ENCODE data around the gene TOR1AIP2. TPM values are rescaled to one million over a fixed set of nuclear protein-coding genes. Genes with fewer than 3 reads are reported as not detected.

Gene TOR1AIP2
- 10 to 100 TPM; 48.0 to 49.0 TPM for total RNA-seq

- CTCF ChIA-PET: interaction anchor here (0.8 to 1.7 kb wide), 3 partner anchors 10 to 76 kb away, joined by 3 to 5 read pairs (median 3); partner anchors contain the start of gene CEP350
- no peaks in the 10 kb centered on the region for H3K27me3 Mint-ChIP-seq (ENCODE audit: low read depth)
- H3K27ac Mint-ChIP-seq: peak within 1 kb of the TSS; percentile 92
- peak within 1 kb of the TSS; percentile 86 for H3K4me3 Mint-ChIP-seq
- POLR2A ChIA-PET: interaction anchor here (0.6 to 1.3 kb wide), 2 partner anchors 276 to 1255 kb away, joined by 3 to 6 read pairs; no protein-coding TSS in a partner anchor
- no peaks in the 10 kb centered on the region for H3K9me3 Mint-ChIP-seq (ENCODE audit: insufficient read depth)
- DNase-seq (peak; percentile 93), ATAC-seq (peak; percentile 70)
- peaks cover 28% of the 10 kb centered on the region for H3K36me3 Mint-ChIP-seq (ENCODE audit: low read depth)
- H3K4me1 Mint-ChIP-seq (ENCODE audit: low read depth): peaks cover 44% of the 10 kb centered on the region
Measured at GRCh38 chr1:179877586-179878265, at the start of gene TOR1AIP2. TOR1AIP2 (minus strand) TSS chr1:179877803; CDS start chr1:179852665, 25,138 bp downstream.

GRCh38 chr1:179926850-179927205 lies 49.2 kb upstream of the TOR1AIP2 start:
- no peak for ATAC-seq
- ChIA-PET CTCF (no interaction called here), POLR2A (interaction anchor here (0.6 to 1.8 kb wide), 2 partner anchors 27 to 28 kb away, joined by 3 to 5 read pairs; partner anchors contain the start of gene CEP350)
- Mint-ChIP-seq H3K27me3 (ENCODE audit: low read depth) (peaks cover 7% of the 10 kb centered on the region), H3K4me1 (ENCODE audit: low read depth) (no peaks in the 10 kb centered on the region), H3K4me3 (no peak overlapping the region), H3K9me3 (ENCODE audit: insufficient read depth) (no peaks in the 10 kb centered on the region), H3K27ac (no peak overlapping the region), H3K36me3 (ENCODE audit: low read depth) (peaks cover 3% of the 10 kb centered on the region)
- no peak for DNase-seq

- DNase-seq (no peak), ATAC-seq (no peak)
- ChIA-PET CTCF (interaction anchor here (0.6 kb wide), 1 partner anchor 16 kb away, joined by 3 read pairs; no protein-coding TSS in a partner anchor), POLR2A (interaction anchor here (0.6 to 2.1 kb wide), 3 partner anchors 26 to 28 kb away, joined by 3 to 6 read pairs (median 5); partner anchors contain the start of gene CEP350)
- Mint-ChIP-seq H3K27ac (no peak overlapping the region), H3K9me3 (ENCODE audit: insufficient read depth) (no peaks in the 10 kb centered on the region), H3K27me3 (ENCODE audit: low read depth) (peaks cover 7% of the 10 kb centered on the region), H3K36me3 (ENCODE audit: low read depth) (peaks cover 9% of the 10 kb centered on the region), H3K4me3 (no peak overlapping the region), H3K4me1 (ENCODE audit: low read depth) (no peaks in the 10 kb centered on the region)
Measured at GRCh38 chr1:179925922-179926849, 48.6 kb upstream of the TOR1AIP2 start.

GRCh38 chr1:179925302-179925701 lies 47.7 kb upstream of the TOR1AIP2 start:
- Mint-ChIP-seq H3K27ac (no peak overlapping the region), H3K4me1 (ENCODE audit: low read depth) (no peaks in the 10 kb centered on the region), H3K36me3 (ENCODE audit: low read depth) (peaks cover 12% of the 10 kb centered on the region), H3K9me3 (ENCODE audit: insufficient read depth) (no peaks in the 10 kb centered on the region), H3K4me3 (no peak overlapping the region), H3K27me3 (ENCODE audit: low read depth) (peaks cover 2% of the 10 kb centered on the region)
- no peak for DNase-seq
- POLR2A ChIA-PET: interaction anchor here (2.1 kb wide), 1 partner anchor 29 kb away, joined by 6 read pairs; no protein-coding TSS in a partner anchor
- CTCF ChIA-PET: interaction anchor here (0.6 kb wide), 1 partner anchor 15 kb away, joined by 3 read pairs; no protein-coding TSS in a partner anchor
- ATAC-seq: no peak

- POLR2A ChIA-PET: interaction anchor here (2.1 kb wide), 1 partner anchor 30 kb away, joined by 6 read pairs; no protein-coding TSS in a partner anchor
- CTCF ChIA-PET: no interaction called here
- no peak for DNase-seq
Measured at GRCh38 chr1:179924268-179924667, 46.7 kb upstream of the TOR1AIP2 start.

GRCh38 chr1:179923029-179923428 lies 45.4 kb upstream of the TOR1AIP2 start:
- Mint-ChIP-seq H3K36me3 (ENCODE audit: low read depth) (peaks cover 29% of the 10 kb centered on the region), H3K27ac (no peak overlapping the region), H3K4me1 (ENCODE audit: low read depth) (peaks cover 6% of the 10 kb centered on the region), H3K27me3 (ENCODE audit: low read depth) (no peaks in the 10 kb centered on the region), H3K9me3 (ENCODE audit: insufficient read depth) (no peaks in the 10 kb centered on the region), H3K4me3 (no peak overlapping the region)
- ChIA-PET CTCF (interaction anchor here (0.7 to 1.4 kb wide), 2 partner anchors 40 to 109 kb away, joined by 3 read pairs; no protein-coding TSS in a partner anchor), POLR2A (interaction anchor here (0.7 to 1.2 kb wide), 2 partner anchors 31 to 1923 kb away, joined by 3 to 5 read pairs; no protein-coding TSS in a partner anchor)
- DNase-seq (no peak), ATAC-seq (no peak)

More at GRCh38 chr1:179924268-179924667, 46.7 kb upstream of the TOR1AIP2 start:
- H3K4me3 Mint-ChIP-seq: no peak overlapping the region
- no peak for ATAC-seq
- no peaks in the 10 kb centered on the region for H3K9me3 Mint-ChIP-seq (ENCODE audit: insufficient read depth)
- no peaks in the 10 kb centered on the region for H3K4me1 Mint-ChIP-seq (ENCODE audit: low read depth)
- H3K36me3 Mint-ChIP-seq (ENCODE audit: low read depth): peaks cover 20% of the 10 kb centered on the region
- no peaks in the 10 kb centered on the region for H3K27me3 Mint-ChIP-seq (ENCODE audit: low read depth)
- no peak overlapping the region for H3K27ac Mint-ChIP-seq

- no peaks in the 10 kb centered on the region for H3K9me3 Mint-ChIP-seq (ENCODE audit: insufficient read depth)
- H3K4me3 Mint-ChIP-seq: no peak overlapping the region
- no peak overlapping the region for H3K27ac Mint-ChIP-seq
- DNase-seq (no peak), ATAC-seq (no peak)
- peaks cover 37% of the 10 kb centered on the region for H3K36me3 Mint-ChIP-seq (ENCODE audit: low read depth)
- CTCF ChIA-PET: interaction anchor here (0.7 to 1.4 kb wide), 3 partner anchors 39 to 257 kb away, joined by 3 read pairs; no protein-coding TSS in a partner anchor
- no peaks in the 10 kb centered on the region for H3K27me3 Mint-ChIP-seq (ENCODE audit: low read depth)
- POLR2A ChIA-PET: interaction anchor here (0.6 to 1.2 kb wide), 3 partner anchors 32 to 1395 kb away, joined by 3 to 4 read pairs (median 3); partner anchors contain the start of gene TOR1AIP1
- peaks cover 13% of the 10 kb centered on the region for H3K4me1 Mint-ChIP-seq (ENCODE audit: low read depth)
Measured at GRCh38 chr1:179921981-179922872, 44.6 kb upstream of the TOR1AIP2 start.

GRCh38 chr1:179921472-179921871 lies 43.9 kb upstream of the TOR1AIP2 start:
- POLR2A ChIA-PET: interaction anchor here (1.2 kb wide), 1 partner anchor 39 kb away, joined by 4 read pairs; the partner anchor contains the start of gene TOR1AIP1
- no peak overlapping the region for H3K4me3 Mint-ChIP-seq
- DNase-seq (no peak), ATAC-seq (no peak)
- CTCF ChIA-PET: interaction anchor here (0.8 kb wide), 1 partner anchor 258 kb away, joined by 3 read pairs; no protein-coding TSS in a partner anchor
- peaks cover 14% of the 10 kb centered on the region for H3K4me1 Mint-ChIP-seq (ENCODE audit: low read depth)
- peaks cover 38% of the 10 kb centered on the region for H3K36me3 Mint-ChIP-seq (ENCODE audit: low read depth)
- H3K9me3 Mint-ChIP-seq (ENCODE audit: insufficient read depth): no peaks in the 10 kb centered on the region
- H3K27me3 Mint-ChIP-seq (ENCODE audit: low read depth): no peaks in the 10 kb centered on the region
- no peak overlapping the region for H3K27ac Mint-ChIP-seq

GRCh38 chr1:179917601-179918429 lies 40.2 kb upstream of the TOR1AIP2 start:
- peaks cover 51% of the 10 kb centered on the region for H3K36me3 Mint-ChIP-seq (ENCODE audit: low read depth)
- H3K4me3 Mint-ChIP-seq: no peak overlapping the region
- no peak for DNase-seq
- no peaks in the 10 kb centered on the region for H3K9me3 Mint-ChIP-seq (ENCODE audit: insufficient read depth)
- CTCF ChIA-PET: interaction anchor here (0.8 to 1.4 kb wide), 4 partner anchors 9 to 263 kb away, joined by 3 read pairs; no protein-coding TSS in a partner anchor
- peak overlapping the region; percentile 63 for H3K27ac Mint-ChIP-seq
- POLR2A ChIA-PET: interaction anchor here (0.6 kb wide), 1 partner anchor 155 kb away, joined by 3 read pairs; no protein-coding TSS in a partner anchor
- no peak for ATAC-seq
- no peaks in the 10 kb centered on the region for H3K27me3 Mint-ChIP-seq (ENCODE audit: low read depth)
- H3K4me1 Mint-ChIP-seq (ENCODE audit: low read depth): peaks cover 14% of the 10 kb centered on the region

GRCh38 chr1:179911812-179912211 lies 34.2 kb upstream of the TOR1AIP2 start:
- peaks cover 8% of the 10 kb centered on the region for H3K4me1 Mint-ChIP-seq (ENCODE audit: low read depth)
- H3K4me3 Mint-ChIP-seq: no peak overlapping the region
- peaks cover 45% of the 10 kb centered on the region for H3K36me3 Mint-ChIP-seq (ENCODE audit: low read depth)
- H3K9me3 Mint-ChIP-seq (ENCODE audit: insufficient read depth): no peaks in the 10 kb centered on the region
- ATAC-seq: no peak
- ChIA-PET CTCF (interaction anchor here (0.7 to 2.0 kb wide), 4 partner anchors 16 to 267 kb away, joined by 3 to 6 read pairs (median 3); no protein-coding TSS in a partner anchor), POLR2A (interaction anchor here (1.0 to 1.4 kb wide), 2 partner anchors 29 to 43 kb away, joined by 3 to 5 read pairs; partner anchors contain the start of gene CEP350)
- no peak overlapping the region for H3K27ac Mint-ChIP-seq
- H3K27me3 Mint-ChIP-seq (ENCODE audit: low read depth): no peaks in the 10 kb centered on the region
- no peak for DNase-seq

Measured in activated CD8-positive, alpha-beta T cell treated with anti-CD3 and anti-CD28 coated beads, Interleukin-2, amount 10 ng/mL, durations not matched to agents 7 days and 5 days (primary cell).